K562 (cell line): ENCODE measurements around the gene EPHB2. TPM values are rescaled to one million over a fixed set of nuclear protein-coding genes. Genes with fewer than 3 reads are reported as not detected.

ENCODE experiments used
- ATAC-seq: fragments of 200-7000 bp; cut with Tn5 transposase; 3 replicates; pipeline ENCODE4 v1.9.1; 2020; ENCODE audit warnings: moderate library complexity
- BruUV-seq: library from RNA; stranded (reverse); fragments of 400-500 nt; replicated peaks from 2 replicates; lab custom pipeline; 2021; lab: Mats Ljungman, UMichigan
- CTCF ChIA-PET: fragments of 300-600 bp; formaldehyde crosslinking; extraction: SDS; loops from one replicate; lab custom pipeline; 2021; ENCODE audit warnings: low intra/inter-chr PET ratio; lab: Yijun Ruan, JAX
- POLR2A ChIA-PET: fragments of 300-600, 350-650 bp; sonication (Branson Sonifier 250); formaldehyde crosslinking; extraction: SDS; loops from one replicate; lab custom pipeline; 2021; ENCODE audit warnings: antibody characterized with exemption, inconsistent platforms; lab: Yijun Ruan, JAX
- DNase-seq, 4 experiments: peaks; one replicate each; pipeline versions ENCODE4 v3.0.0 to v3.0.0-alpha.2; 2011 to 2018; ENCODE audit warnings: low spot score in 3 of 4, mixed read lengths in 3 of 4; ENCODE audit errors: extremely low read depth in 1 of 4
- FAIRE-seq: peaks from 2 replicates; lab custom pipeline; 2011; peaks lifted over from hg19 to GRCh38; lab: Jason Lieb, UNC
- H2AFZ ChIP-seq: 2 replicates; pipeline ENCODE4 v1.6.0; 2011; ENCODE audit warnings: low read depth, low read length, control low read depth, inconsistent platforms
- H3K27ac ChIP-seq: fragments of 200-600 bp; 3 replicates; pipeline ENCODE4 v1.8.0; 2011; ENCODE audit warnings: low read depth, mild to moderate bottlenecking, control low read depth, inconsistent platforms, low read length, moderate library complexity, mixed read lengths; ENCODE audit errors: extremely low read depth
- H3K27me3 ChIP-seq, 2 experiments: fragments of 300-600 bp in 1 of 2; 2 replicates in 1 of 2; 3 replicates in 1 of 2; pipeline versions ENCODE4 v1.6.0 to v1.8.0; 2011; ENCODE audit warnings: inconsistent platforms in 2 of 2, low read length in 2 of 2, mild to moderate bottlenecking in 1 of 2, mixed read lengths in 1 of 2, moderate library complexity in 1 of 2; ENCODE audit not compliant: control insufficient read depth in 2 of 2, insufficient read depth in 2 of 2
- H3K36me3 ChIP-seq: fragments of 300-600 bp; 3 replicates; pipeline ENCODE4 v1.8.0; 2011; ENCODE audit warnings: mild to moderate bottlenecking, low read length, inconsistent platforms; ENCODE audit not compliant: control insufficient read depth, insufficient read depth
- H3K4me1 ChIP-seq, 2 experiments: fragments of 200-600 bp in 1 of 2; replicated peaks in 1 of 2; 2 replicates in 1 of 2; 3 replicates in 1 of 2; pipeline versions ENCODE4 v1.5.1 to v1.8.0; 2011; ENCODE audit warnings: inconsistent platforms in 2 of 2, low read length in 2 of 2, mild to moderate bottlenecking in 1 of 2, mixed read lengths in 1 of 2, moderate library complexity in 1 of 2; ENCODE audit not compliant: control insufficient read depth in 2 of 2, insufficient read depth in 2 of 2
- H3K4me2 ChIP-seq: 2 replicates; pipeline ENCODE4 v1.6.1; 2011; ENCODE audit warnings: low read length, control low read depth, inconsistent platforms, mixed read lengths; ENCODE audit not compliant: insufficient read depth
- H3K4me3 ChIP-seq: fragments of 200-600 bp; sonication (generic), shearing (Covaris generic); 2 replicates; pipeline ENCODE4 v1.5.1; 2016; ENCODE audit warnings: control low read depth, inconsistent platforms
- H3K79me2 ChIP-seq: fragments of 200-600 bp; 3 replicates; pipeline ENCODE4 v1.8.0; 2011; ENCODE audit warnings: low read length, inconsistent platforms; ENCODE audit not compliant: control insufficient read depth, insufficient read depth
- H3K9ac ChIP-seq, 2 experiments: 2 replicates each; pipeline versions ENCODE4 v1.6.0 to v1.6.1; 2011; ENCODE audit warnings: low read depth in 2 of 2, low read length in 2 of 2, control low read depth in 1 of 2, inconsistent platforms in 1 of 2, mild to moderate bottlenecking in 1 of 2, mixed read lengths in 1 of 2; ENCODE audit not compliant: insufficient read depth in 1 of 2
- H3K9me1 ChIP-seq: one replicate; pipeline ENCODE4 v1.6.0; 2011; ENCODE audit warnings: inconsistent platforms, mild to moderate bottlenecking, low read length, moderate library complexity; ENCODE audit not compliant: control insufficient read depth, insufficient read depth
- H3K9me3 ChIP-seq: replicated peaks from 2 replicates; pipeline ENCODE4 v1.5.1; 2011; ENCODE audit warnings: low read depth, low read length, inconsistent platforms; ENCODE audit not compliant: control insufficient read depth, insufficient read depth
- H4K20me1 ChIP-seq: replicated peaks from 2 replicates; pipeline ENCODE4 v1.6.1; 2011; ENCODE audit warnings: low read length, inconsistent platforms, mixed read lengths; ENCODE audit not compliant: control insufficient read depth, insufficient read depth
- DPF2 ChIP-seq: fragments of 450-650 bp; IDR thresholded peaks from 2 replicates; pipeline ENCODE4 v1.6.1; 2016
- MYC ChIP-seq, 2 experiments: fragments of 250-450 bp in 1 of 2; sonication (Bioruptor Pico) in 1 of 2; IDR thresholded peaks; 2 replicates each; pipeline versions ENCODE4 v1.5.1 to v1.6.1; 2012 to 2021; ENCODE audit warnings: low read depth in 2 of 2, borderline replicate concordance in 1 of 2, improper control_type of control experiment in 1 of 2, low read length in 1 of 2, mild to moderate bottlenecking in 1 of 2, moderate library complexity in 1 of 2
- RBM17 ChIP-seq: fragments of 200-400 bp; formaldehyde crosslinking; IDR thresholded peaks from 2 replicates; pipeline ENCODE4 v1.6.1; 2017; ENCODE audit warnings: low read depth, mild to moderate bottlenecking, low read length, borderline replicate concordance
- TCF7L2 ChIP-seq: fragments of 150-350 bp; IDR thresholded peaks from 2 replicates; pipeline ENCODE4 v1.6.1; 2016; ENCODE audit warnings: low read depth, mild to moderate bottlenecking, low read length, moderate library complexity
- TRIM28 ChIP-seq: fragments of 450-650 bp; IDR thresholded peaks from 2 replicates; pipeline ENCODE4 v1.6.1; 2017
- ZFPM2 ChIP-seq: fragments of 250-450 bp; sonication (Bioruptor Pico); IDR thresholded peaks from 2 replicates; pipeline ENCODE4 v1.5.1; 2022; ENCODE audit warnings: mild to moderate bottlenecking
- ZNF239 ChIP-seq: fragments of 250-450 bp; sonication (Bioruptor Pico); IDR thresholded peaks from 2 replicates; pipeline ENCODE4 v1.4.0; 2020; ENCODE audit warnings: mild to moderate bottlenecking
- ZNF253 ChIP-seq: fragments of 250-450 bp; sonication (Bioruptor Pico); conservative IDR thresholded peaks from 2 replicates; pipeline ENCODE4 v1.6.1; 2021; ENCODE audit warnings: mild to moderate bottlenecking
- ZNF41 ChIP-seq: fragments of 250-450 bp; sonication (Bioruptor Pico); conservative IDR thresholded peaks from 2 replicates; pipeline ENCODE4 v1.4.0; 2020; ENCODE audit warnings: mild to moderate bottlenecking
- ZNF644 ChIP-seq: fragments of 200-800 bp; sonication (Bioruptor generic); IDR thresholded peaks from 2 replicates; pipeline ENCODE4 v1.6.1; 2016; ENCODE audit warnings: low read depth, missing genetic modification characterization, missing compliant biosample characterization
- ZNF668 ChIP-seq: fragments of 250-450 bp; sonication (Bioruptor Pico); IDR thresholded peaks from 2 replicates; pipeline ENCODE4 v1.8.0; 2022; ENCODE audit warnings: mild to moderate bottlenecking, inconsistent platforms
- WGBS: fragments of 100-300 bp; shearing (Covaris generic); methylation state at CpG from one replicate; pipeline ENCODE4 v1.1.6; 2016; ENCODE audit warnings: low coverage, mixed read lengths; ENCODE audit not compliant: insufficient coverage; ENCODE audit errors: missing lambda C conversion rate; 5-methylcytosine and 5-hydroxymethylcytosine counted together
- in situ Hi-C: fragments of 300-500 bp; cut with MboI; formaldehyde crosslinking; loops from 4 replicates; pipeline ENCODE4 v1.15.0; 2018; ENCODE audit warnings: inconsistent platforms, mixed read lengths
- intact Hi-C: fragments of 100-400 bp; cut with micrococcal nuclease; formaldehyde crosslinking; loops from 2 replicates; pipeline ENCODE4 v1.14.2; 2022
- polyA plus RNA-seq, 8 experiments: library from polyadenylated mRNA; depleted of rRNA in 4 of 8; stranded (reverse) in 5 of 8; unstranded in 3 of 8; fragments of >200 nt; fragmentation: Nextera tagmentation in 2 of 8; fragmentation: Illumina TruSeq in 1 of 8; extraction: Ambion mirVana in 2 of 8; extraction: Trizol in 1 of 8; gene quantifications; 2 replicates each; pipeline versions ENCODE4 v1.2.1 to v1.2.3, GENCODE V29; 2011 to 2014; ENCODE audit warnings: inconsistent platforms in 1 of 8, missing spikeins in 1 of 8
- total RNA-seq, 7 experiments: library from RNA; depleted of rRNA in 6 of 7; stranded (reverse); fragments of >200 nt in 6 of 7; fragmentation: Illumina TruSeq in 2 of 7; extraction: Trizol in 2 of 7; gene quantifications; 2 replicates each; pipeline versions ENCODE4 v1.2.1 to v1.2.3, GENCODE V29; 2011 to 2021; ENCODE audit warnings: low replicate concordance in 1 of 7
- TF ChIP-seq, protein P1 (sequence below): fragments of 250-450 bp; sonication (Bioruptor Pico); IDR thresholded peaks from 2 replicates; pipeline ENCODE4 v1.5.0; 2020; ENCODE audit warnings: mild to moderate bottlenecking, borderline replicate concordance

EPHB2 gene
- total and polyA plus RNA-seq, 9 of the 15 experiments (the other 6 are each of a cell fraction or from before 2014, with no cell fraction given), result not detected

DNA sequence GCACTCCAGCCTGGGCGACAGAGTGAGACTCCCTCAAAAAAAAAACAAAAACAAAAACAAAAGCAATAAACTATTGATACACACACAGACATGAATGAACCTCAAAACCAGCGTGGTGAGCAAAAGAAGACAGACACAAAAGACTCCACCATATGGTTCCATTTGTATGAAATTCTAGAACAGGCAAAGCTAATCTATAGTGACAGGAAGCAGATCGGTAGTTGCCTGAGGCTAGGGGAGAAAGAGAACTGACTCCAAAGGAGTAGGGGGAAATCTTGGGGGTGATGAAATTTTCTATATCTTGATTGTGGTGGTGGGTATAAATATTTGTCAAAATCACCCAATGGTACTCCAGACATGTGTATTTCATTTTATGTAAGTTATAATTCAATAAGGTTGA lies 241.2 kb downstream of the EPHB2 start:
- Histone ChIP-seq H3K36me3 (no peaks in the 10 kb centered on the region), H3K9me1 (no peaks in the 10 kb centered on the region), H4K20me1 (no peaks in the 10 kb centered on the region; the same call in 1 of the 2 replicates), H3K4me1 (peaks cover 0 to 12% of the 10 kb centered on the region in 2 experiments; a peak in 1 of 5 replicates), H3K4me2 (no peak overlapping the region), H3K79me2 (no peaks in the 10 kb centered on the region), H3K9me3 (no peaks in the 10 kb centered on the region), H3K27ac (no peak overlapping the region), H3K27me3 (peaks cover 16 to 46% of the 10 kb centered on the region in 2 experiments; a peak in 4 of 5 replicates), H2AFZ (no peak overlapping the region), H3K4me3 (no peak overlapping the region), H3K9ac (no peak overlapping the region)
- in situ Hi-C loops, result no loop called here
- FAIRE-seq (no peak), DNase-seq (no peak), ATAC-seq (no peak)
- CTCF ChIA-PET, result no interaction called here
- POLR2A ChIA-PET, result interaction anchor here (0.7 to 1.0 kb wide), 2 partner anchors 90 to 170 kb away, joined by 3 to 6 read pairs; no protein-coding TSS in a partner anchor
- TF ChIP-seq ZNF239 (no peak), MYC (IDR thresholded peaks at IDR 0.05; ENCODE audit: low read depth, low read length) (no peak), MYC (CRISPR knock-in tag; IDR thresholded peaks at IDR 0.05; ENCODE audit: borderline replicate concordance, low read depth) (no peak), RBM17 (no peak), TCF7L2 (no peak), ZNF41 (CRISPR knock-in tag) (no peak), TRIM28 (no peak), ZNF253 (no peak), ZNF644 (tag) (no peak), ZFPM2 (no peak), ZNF668 (CRISPR knock-in tag) (no peak), DPF2 (no peak)
- TF ChIP-seq, protein P1, sequence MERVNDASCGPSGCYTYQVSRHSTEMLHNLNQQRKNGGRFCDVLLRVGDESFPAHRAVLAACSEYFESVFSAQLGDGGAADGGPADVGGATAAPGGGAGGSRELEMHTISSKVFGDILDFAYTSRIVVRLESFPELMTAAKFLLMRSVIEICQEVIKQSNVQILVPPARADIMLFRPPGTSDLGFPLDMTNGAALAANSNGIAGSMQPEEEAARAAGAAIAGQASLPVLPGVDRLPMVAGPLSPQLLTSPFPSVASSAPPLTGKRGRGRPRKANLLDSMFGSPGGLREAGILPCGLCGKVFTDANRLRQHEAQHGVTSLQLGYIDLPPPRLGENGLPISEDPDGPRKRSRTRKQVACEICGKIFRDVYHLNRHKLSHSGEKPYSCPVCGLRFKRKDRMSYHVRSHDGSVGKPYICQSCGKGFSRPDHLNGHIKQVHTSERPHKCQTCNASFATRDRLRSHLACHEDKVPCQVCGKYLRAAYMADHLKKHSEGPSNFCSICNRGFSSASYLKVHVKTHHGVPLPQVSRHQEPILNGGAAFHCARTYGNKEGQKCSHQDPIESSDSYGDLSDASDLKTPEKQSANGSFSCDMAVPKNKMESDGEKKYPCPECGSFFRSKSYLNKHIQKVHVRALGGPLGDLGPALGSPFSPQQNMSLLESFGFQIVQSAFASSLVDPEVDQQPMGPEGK (CRISPR knock-in tag), result no peak
- intact Hi-C loops, result no loop called here
- 0% methylated on average over 3 of the region's 3 CpGs for WGBS
- no TSS peak for BruUV-seq
